GM19099 (cell line): ENCODE results near the gene GTF2F2.

ENCODE experiments used
- POLR2A ChIP-seq: IDR thresholded peaks from 3 replicates; pipeline ENCODE4 v1.6.1; 2011; ENCODE audit warnings: low read depth; ENCODE audit not compliant: insufficient read length; ENCODE audit errors: extremely low read depth

GTF2F2 gene

DNA sequence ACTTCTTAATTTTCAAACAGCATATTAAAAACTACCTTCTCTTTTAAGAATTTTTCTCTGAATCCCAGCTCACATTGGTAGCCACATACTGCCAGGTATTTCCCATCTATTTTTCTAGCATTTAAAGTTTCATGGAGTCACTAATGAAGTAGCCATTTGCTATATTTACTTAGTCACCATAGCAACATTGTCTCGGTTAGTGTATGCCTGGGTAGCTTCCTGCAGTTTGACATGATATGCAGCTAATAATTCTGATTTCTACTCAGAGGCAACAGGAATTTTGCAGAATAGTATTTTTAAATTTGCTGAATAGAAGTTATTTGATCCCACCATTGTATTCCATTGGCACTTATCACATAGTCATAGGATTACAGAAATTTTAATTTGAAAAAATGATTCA lies 111.4 kb downstream of the GTF2F2 start:
- no peak for TF ChIP-seq POLR2A

DNA sequence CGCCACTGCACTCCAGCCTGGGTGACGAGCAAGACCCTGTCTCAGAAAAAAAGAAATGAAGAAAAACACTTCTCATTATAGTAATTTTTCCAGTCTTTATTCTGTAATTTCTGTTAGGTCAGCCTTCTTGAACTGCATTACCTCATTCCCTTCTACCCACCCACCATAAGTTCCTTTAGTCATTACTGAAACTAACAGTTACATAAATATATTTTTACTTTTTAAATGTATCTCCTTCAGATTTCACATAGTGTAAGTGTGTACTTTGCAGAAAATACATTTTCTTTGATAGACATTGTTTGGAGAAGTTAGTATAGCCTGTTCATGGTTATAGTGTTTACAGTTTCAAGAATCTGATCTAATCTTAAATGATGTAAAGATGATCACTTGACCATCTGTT lies 112.3 kb downstream of the GTF2F2 start:
- TF ChIP-seq POLR2A = no peak

DNA sequence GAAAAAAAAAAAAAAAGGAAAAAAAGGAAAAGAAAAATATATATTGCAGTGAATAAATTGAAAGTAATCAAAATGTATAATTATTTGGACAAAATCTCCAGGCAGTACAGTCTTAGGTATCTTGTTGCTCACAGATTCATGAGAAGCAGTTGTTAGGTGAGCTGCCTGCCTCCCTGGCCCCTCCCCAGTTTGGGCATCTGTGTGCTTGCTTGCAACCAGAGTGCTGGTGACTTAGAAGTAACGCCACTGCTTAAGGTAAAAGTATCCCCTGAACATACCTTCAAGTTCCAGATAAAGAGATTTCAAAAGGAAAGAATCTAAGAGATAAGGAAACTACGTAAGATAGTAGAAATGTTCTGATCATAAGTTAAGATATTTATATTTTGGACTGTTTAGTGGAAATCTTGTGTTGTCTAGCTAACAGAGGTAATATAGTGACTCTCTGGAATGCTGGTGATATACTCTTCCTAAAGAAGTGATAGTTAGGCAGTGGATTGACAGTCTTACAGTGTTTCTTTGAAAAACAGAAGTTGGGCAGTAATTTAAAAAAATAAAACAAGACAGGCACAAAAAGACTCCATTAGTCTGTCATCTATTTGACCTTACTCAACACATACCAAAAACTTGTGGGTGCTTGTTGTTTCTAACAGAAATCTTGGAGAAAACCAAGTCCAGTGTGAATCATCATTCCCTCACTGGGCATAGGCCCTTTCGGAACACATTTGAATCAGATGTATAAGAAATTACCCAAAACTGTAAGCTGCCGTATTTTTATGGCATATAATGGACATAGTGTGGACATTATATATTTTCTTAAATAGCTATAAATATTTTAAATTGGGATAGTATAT lies 118.9 kb downstream of the GTF2F2 start:
- no peak for TF ChIP-seq POLR2A

DNA sequence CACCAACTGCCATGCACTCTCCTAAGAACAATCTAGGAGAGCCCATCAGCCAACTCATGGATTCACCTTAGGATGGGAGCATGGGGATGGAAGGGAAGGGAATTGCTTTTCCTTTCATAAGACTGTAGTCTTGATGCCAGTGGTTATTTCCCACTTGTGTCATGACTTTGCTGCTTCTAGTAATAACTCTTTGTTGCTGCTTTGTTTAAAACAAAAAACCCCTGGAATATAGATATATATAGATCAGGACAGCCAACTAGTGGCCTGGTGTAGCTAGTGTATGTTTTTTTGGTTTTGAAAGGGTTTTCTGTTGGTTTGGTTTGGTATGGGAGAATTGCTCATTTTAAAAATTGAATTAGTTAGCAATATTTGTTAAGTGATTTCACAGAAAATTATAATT lies 119.8 kb downstream of the GTF2F2 start:
- TF ChIP-seq POLR2A = no peak

DNA sequence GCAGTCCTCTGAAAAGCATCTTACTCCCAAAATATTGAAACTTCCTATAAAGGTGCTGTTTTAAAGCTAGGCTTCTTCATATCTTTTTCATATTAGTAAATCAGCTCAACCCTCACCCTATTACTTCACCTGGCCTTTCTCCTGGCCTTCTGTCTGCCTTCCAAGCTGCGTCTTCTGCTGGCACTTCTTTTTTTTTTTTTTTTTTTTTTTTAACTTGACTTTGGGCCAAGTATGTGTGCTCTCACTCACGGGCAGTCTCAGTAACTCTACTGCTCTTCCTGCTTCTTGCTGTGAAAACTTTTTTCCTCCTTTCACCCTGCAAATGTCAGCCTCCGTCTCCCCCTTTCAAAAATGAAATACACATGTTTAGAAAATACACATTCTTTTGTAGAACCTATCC lies 121.8 kb downstream of the GTF2F2 start:
- TF ChIP-seq POLR2A = no peak

DNA sequence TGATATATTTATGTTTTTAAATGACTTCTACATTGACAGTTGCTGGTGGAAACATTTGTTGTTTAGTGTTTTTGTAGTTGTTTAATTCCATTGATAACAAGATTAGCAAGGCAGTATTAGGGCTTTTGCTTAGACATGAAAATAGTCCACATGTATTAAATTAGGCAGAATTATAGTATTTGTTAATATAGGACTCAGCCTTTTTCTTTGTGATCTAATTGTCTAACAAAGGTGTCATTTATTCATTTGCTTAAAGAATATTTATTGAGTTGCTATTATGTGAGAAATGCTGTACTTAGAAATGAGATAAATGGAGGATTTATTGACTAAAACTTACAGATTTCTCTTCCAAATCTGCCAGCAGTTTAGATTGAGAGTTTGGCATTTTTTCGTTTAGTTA lies 122.2 kb downstream of the GTF2F2 start:
- TF ChIP-seq POLR2A = no peak

DNA sequence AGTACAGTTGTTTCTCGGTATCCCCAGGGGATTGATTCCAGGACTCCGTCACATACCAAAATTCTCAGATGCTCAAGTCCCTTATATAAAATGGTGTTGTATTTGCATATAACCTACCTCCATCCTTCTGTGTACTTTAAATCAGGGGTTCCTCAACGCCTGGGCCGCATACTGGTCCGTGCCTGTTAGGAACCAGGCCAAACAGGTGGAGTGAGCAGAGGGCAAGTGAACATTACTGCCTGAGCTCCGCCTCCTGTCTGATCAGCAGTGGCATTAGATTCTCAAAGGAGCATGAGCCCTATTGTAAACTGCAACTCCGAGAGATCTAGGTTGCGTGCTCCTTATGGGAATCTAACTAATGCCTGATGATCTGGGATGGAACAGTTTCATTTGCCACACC lies 122.8 kb downstream of the GTF2F2 start:
- no peak for TF ChIP-seq POLR2A

DNA sequence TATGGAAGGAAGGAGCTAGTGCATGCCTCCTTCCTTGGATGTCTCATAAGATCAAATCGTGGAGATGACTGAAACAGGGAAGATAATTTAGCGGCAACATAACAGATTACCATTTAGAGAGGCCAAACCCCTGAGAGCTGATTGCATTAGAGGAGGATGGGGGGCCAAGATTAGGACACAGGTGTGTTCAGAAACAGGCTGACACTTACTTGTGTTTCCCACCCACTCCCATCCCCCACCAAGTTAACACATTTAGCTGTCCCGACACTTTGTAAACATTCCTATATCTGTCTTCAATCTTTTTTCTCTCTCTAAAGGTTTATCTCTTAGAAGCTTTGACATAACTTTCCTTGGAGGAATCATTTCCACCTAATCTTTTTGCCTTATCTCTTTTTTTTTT lies 129.4 kb downstream of the GTF2F2 start:
- TF ChIP-seq POLR2A = no peak

DNA sequence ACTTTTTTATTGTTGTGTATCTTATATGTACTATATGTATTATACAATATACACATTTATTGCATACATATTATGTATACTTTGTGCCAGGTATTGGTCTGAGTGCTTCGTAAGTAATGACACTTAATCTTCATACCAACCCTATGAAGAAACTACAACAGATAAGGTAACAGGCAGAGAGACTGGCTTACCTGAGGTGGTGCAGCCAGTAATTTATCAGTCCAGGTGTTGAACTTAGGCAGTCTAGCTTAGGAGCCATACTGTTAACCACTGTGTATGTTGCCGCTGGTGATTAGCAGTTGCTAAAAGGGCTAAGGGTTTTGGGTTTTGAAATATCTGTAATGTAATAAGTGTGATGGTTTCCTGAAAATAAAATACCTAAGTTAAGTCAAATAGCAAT lies 134.1 kb downstream of the GTF2F2 start:
- no peak for TF ChIP-seq POLR2A

DNA sequence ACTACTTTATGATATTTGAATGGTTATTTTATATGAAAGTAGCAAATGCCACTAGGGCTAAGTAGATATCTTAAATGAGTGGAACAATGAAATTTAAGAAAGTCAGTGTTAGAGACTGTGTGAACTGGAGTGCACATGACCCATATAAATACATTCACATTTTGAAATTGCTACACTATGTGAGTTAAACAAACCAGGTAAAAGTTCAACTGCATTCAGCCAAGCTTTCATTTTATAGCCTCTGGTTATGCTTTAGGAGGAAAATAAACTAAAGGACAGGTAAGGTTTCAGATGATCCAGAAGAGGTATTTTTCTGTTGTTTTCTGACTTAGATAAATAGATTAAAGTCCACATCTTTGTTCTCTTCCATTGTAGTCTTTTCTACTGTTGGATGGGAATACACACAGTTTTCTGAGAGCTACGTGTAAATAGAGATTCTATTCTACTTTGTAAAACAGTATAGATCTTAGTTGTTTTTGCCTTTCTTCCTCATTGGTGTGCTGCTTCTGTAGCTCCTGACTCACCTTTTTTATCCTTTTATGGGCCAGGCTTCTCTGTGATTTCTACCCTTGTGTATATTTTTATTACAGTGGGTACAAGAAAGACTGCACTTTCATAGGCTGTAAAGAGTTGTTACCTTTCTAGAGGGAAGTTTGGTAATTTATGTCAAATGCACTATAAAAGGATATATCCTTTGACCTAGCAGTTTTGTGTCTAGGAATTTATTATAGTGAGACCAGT lies 135.1 kb downstream of the GTF2F2 start:
- no peak for TF ChIP-seq POLR2A

DNA sequence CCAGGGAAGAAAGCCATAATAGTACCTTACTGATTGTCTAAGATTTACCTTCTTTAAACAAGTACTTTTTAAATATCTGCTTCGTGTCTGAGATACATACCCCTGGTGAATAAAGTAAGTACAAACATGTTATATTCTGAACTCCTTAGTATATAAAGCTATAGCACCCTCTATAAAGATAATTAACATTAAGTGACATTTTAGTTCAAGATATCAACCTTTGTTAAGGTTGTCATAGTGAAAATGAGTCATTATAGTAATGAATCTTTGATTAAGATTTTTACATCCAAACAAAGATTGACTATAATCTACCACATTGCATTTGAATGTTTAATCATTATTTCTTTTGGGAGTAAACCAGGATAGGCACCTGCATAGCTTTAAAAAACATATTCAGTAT lies 135.9 kb downstream of the GTF2F2 start:
- no peak for TF ChIP-seq POLR2A

DNA sequence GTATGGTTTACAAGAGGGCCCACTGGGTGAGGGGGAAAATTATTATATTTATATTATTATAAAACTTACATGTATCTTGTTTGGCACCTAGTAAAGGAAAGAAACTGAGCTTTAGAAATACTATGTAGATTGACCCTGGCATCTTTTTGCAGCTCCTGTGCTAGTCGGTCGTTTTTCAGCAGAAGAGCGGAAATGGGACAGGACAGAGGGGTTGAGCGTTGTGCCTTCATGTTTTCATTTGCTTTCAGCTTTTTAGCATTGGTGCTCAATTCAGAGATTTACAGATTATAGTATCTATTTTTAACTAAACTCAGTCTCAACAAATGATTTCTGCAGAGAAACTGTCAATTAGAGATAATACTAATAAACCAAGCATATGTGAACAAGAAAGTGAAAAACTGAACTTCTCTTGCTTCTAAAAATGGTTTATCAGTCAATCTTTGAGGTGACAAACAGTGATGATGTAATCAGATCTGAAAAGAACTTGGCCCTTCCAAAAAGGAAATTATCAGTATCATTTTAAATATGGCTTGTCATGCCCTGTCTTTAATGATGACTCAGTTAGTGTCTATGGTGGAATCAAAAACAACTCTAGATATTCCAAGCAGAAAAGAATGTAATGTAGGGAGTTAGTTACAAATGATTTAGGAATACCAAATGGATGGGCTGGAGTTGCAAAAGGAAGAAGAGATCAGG lies 137.5 kb downstream of the GTF2F2 start:
- TF ChIP-seq POLR2A = no peak

DNA sequence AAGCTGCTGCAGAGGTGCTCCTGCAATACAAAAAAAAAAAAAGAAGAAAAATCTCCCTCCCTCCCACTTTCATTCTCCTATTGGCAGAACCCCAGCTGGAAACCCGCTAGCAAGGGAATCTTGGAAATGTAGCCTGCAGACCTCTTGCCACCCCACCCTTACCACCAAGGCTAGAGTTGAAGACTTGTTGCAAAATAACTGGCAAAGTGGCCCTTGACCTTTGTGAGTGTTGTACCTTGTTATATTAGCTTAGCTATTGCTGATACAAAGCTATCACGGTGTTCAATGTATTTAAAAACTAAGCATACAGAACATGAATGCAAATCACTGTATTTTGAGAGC lies 138.0 kb downstream of the GTF2F2 start:
- TF ChIP-seq POLR2A = no peak

DNA sequence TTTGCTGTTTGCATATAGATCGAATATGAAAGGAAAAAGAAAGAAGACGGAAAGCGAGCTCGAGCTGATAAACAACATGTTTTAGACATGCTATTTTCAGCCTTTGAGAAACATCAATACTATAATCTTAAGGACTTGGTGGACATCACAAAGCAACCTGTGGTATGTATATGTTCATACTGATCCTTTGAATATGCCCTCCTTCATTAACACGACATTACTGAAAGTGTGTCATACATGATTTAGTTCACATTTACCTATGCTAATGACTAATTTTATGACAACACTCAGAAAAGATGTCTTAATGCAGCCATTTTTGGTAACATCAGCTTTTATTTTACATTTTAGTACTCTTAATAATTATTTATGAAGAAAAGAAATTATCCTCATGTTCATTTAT lies 146.9 kb downstream of the GTF2F2 start:
- TF ChIP-seq POLR2A = no peak

DNA sequence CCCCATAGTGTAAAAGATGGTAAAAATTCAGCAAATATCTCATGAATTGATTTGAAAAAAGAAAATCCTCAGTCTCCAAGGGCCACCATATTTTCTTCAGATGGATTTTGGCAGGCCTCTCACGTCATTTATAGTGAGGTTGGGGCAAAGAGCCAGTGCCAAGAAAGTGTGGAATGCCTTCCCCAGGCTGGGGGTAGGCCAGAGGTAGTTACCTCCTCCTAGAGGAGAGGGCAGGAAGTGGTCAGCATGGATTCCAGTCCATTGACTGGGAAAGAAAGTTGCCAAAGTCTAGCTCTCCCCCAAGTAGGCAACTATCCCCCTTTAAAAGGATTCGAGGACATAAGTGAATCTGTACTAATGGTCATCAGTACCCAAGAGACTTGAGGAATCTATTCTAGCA lies 148.9 kb downstream of the GTF2F2 start:
- no peak for TF ChIP-seq POLR2A

DNA sequence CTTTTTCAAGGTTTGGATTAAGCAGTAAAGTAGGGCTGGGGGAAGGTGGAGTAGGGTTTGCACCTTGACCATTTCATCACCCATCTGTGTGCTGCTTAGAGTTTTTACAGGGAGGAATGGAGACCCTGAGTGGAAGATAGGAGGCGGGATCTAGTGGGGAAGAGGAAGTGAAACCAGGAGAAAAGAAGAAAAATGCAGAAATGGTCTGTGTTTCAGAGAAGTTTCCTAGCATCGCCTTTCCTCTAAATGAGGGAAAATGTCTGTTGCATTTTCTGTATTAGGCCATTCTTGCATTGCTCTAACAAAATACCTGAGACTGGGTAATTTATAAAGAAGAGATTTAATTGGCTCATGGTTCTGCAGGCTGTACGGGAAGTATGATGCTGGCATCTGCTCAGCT lies 156.6 kb downstream of the GTF2F2 start:
- TF ChIP-seq POLR2A = no peak

DNA sequence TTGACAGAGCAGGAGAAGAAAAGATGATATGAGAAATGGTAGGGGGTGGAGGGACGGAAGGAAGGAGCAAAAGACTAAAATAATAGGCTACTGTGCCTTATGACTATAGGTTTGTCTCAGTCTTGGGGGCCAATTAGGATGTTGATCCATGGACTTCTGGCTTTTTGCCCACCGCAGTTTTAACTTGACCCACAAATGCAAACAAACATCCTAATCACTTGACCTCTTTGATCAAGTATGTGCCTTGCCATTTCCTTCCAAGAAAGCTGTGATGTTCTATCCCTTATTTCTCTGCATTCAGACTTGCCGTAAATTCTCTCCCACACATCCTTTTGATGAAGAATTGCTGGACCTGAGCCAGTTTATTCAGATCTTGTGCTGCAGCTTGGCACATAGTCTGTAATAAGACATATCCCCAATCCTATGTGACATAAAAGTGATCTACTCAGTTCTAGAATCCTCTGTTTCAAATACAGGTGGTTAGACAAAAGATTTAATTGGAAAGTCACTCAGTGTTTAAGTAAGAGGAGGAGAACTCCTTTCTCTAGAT lies 157.9 kb downstream of the GTF2F2 start:
- TF ChIP-seq POLR2A = no peak
